GM04503 (cell line): Measurements from ENCODE around the gene PIAS1.

Experiments used
- DNase-seq: peaks from one replicate; pipeline ENCODE4 v3.0.0-alpha.2; 2012; ENCODE audit warnings: low read depth

Gene PIAS1

DNA sequence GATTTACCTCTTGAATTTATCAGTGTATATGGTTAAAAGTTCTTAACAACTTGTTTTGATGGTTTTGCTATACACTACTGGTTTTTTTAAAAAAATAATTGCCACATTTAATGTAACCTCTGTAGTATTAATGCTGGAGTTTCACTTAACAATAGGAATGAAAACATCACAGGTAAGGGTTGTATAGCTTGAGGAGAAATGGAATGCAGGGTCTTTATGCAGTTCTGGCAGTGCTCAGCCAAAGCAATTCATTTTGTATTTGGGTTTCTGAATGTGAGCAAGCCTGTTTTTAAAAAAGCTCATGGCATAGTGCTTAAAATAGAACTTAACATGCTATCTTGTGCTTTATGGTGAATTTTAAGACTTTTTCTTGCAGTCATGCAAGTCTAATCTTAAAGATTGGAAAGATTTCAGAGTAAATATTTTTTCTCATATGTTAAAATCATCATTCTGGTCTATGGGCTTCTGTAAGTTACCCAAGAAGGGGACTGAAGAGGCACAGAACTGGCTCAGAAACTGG, 8.9 kb downstream of the PIAS1 start:
- DNase-seq = no peak

DNA sequence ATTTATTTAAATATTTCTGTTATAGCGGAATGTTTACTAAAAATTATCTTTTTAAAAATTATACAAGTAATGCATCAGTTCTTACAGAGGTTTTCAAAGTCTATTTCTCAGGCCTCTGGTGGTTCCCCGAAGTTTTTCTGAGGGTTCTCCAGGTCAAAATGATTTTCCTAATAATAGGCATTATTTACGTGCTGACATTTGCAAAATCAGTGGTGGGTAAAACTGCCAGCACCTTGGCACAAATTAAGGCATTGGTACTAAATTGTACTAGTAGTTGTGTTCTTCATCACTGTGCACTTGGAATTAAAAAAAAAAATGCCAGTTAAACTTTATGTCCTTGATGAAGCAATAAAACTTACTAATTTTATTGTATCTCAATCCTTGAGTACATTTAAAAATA, 9.5 kb downstream of the PIAS1 start:
- DNase-seq = no peak

DNA sequence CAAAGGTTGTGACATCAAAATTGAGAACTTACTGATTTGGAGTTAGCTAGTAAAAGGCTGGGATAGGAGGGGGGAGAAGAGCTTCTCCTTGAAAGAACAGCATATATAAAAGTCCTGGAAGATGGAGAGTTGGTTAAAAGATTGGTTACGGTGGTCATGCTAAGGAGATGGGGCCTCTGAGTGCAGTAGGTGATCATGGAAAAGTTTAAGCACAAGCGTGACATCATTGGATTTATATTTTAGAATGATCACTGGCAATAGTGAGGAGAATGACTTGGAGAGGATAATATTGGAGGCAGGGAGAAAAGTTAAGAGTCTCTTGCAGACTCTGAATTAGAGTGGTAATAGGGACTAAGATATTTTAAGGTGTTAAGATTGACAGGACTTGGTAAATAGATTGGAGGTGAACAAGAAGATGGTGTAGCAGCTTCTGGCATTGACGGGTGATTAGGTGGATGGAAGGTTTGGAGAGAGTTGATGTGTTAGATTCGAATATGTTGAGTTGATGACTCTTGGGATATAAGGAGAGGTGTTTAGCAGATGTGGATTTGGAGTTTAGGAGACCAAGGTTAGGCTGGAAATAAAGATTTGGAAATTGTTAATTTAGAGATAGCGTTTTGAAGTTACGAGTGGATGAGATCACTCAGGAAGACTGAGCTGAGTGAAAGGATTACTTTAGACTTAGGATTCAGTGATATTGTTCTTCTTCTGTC, 19.6 kb downstream of the PIAS1 start:
- no peak for DNase-seq

DNA sequence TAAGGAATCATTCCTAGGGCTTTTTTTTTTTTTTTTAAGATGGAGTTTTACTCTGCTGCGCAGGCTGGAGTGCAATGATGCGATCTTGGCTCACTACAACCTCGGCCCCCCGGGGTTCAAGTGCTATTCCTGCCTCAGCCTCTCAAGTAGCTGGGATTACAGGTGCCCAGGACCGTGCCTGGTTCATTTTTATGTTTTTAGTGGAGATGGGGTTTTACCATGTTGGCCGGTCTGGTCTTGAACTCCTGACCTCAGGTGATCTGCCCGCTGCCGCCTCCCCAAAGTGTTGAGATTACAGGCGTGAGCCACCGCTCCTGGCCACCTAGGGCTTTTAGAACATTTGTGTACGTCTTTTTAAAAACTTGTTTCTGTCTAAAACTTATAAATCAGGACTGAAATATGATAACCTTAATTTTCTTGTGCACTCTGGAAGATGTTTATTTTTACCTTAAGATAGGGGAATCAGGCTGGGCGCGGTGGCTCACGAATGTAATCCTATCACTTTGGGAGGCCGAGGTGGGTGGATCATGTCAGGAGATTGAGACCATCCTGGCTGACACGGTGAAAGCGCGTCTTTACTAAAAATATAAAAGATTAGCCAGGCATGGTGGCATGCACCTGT, 21.8 kb downstream of the PIAS1 start:
- no peak for DNase-seq

DNA sequence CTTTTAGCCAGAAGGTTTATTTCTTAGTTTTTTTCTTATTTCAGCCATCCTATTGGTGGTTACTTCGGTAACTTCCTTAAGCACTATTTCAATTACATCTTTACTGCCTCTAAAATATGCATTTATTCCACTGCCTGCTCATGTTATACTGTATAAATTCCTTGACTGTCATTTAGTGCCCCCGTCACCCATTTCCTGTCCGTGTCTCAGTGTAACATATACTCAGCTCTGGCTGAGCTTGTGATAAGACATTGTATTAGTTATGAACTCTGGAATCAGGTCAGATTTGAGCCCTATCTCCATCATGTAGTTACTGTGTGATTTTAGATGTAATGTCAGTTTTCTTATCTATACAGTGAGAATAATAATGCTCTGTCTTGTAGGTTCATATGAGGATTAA, 24.2 kb downstream of the PIAS1 start:
- no peak for DNase-seq

DNA sequence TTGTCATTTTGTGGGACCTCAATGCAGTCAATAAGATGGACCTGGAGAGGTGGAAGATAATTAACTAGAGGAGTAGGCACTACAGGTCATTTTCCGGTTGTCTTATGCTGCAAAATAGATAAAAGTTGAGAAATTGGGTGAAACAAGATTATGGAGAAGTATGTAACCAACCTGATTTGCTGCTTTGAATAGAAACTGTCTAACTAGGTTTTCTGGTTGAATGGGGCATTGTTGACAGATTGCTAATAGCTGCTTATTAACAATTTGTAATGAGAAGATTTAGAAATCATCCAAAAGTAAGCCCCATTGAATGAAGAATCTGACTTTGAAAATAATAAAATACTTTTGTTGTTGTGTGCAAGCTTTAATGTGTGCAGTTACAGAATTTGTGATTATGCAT, 26.2 kb downstream of the PIAS1 start:
- no peak for DNase-seq

DNA sequence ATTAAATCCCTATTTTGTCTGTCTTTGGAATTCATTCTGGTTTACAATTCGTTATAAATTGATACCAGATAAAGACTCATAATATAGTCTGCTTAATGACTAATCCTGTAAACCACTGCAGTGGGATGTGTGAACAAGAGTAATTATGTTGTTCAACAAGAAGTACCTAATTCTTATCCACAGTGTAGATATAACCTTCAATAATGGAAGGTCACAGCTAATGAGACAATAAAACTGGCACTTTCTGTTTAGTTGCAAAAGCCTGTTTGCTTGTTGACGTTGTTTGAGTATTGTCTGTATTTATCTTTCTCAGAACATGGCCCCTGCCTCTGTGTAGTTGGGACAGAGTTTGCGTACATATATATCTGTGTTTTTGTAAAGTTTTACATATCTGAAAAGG, 26.7 kb downstream of the PIAS1 start:
- DNase-seq = no peak

DNA sequence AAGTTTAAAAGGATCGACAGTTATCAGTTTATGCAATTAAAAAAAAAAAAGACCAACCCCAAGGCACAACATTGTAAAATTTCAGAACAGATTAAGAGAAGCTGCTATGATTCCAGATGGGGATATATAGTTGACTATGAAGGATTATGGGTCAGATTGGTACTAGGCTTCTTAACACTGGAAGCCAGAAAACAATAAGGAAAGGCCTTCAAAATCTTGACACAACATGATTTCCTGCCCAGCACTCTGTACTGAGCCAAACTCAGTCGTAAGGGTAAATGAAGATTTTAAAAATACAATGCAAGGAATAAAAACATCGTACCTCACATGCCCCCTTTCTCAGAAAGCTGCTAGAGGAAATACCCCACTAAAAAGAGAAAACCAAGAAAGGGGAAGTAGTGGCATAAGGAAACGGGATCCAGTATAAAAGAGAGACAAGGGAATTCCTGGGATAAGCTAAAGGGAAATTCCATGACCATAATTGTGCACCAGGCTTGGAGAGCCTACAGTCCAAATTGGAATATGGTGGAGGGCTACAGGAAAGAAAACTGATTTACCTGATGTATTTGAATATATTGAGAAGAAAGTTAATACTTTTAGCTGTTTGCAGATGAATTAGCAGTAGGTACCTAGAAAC, 27.9 kb downstream of the PIAS1 start:
- no peak for DNase-seq

DNA sequence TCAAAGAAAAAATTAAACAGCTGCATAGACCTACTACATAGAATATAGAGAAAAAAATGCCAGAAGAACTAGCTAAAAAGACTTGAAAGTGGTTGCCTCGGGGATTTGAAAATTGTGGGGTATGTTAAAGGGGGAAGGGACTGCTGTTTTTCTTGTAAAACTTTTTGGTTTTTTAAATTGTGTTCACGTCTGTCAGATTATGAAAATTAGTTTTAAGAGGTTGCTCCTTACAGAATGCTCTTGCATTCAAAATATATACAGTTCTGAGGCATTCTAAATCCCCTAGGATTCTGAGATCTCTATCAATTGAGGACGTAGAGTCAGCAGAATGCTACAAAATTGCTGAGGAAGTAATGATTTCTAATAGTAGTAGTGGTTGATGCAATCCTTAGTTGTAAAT, 28.6 kb downstream of the PIAS1 start:
- DNase-seq = no peak

DNA sequence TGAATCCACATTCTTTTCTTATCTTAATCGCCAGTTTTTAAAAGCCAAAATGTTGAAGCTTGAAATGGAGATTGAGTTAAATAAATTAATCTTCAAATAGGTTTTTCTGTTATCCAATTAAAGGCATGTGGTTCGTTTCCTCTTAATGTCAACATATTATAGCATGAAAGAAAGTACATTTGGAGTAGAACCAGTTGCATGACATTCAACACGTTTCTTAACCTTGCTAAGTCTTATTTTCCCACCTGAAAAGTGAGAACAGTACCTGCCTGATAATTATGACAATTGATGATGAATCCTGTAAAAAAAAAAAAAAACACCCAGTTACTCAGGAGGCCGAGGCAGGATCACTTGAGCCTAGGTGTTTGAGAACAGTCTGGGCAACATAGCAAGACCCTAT, 29.3 kb downstream of the PIAS1 start:
- no peak for DNase-seq

DNA sequence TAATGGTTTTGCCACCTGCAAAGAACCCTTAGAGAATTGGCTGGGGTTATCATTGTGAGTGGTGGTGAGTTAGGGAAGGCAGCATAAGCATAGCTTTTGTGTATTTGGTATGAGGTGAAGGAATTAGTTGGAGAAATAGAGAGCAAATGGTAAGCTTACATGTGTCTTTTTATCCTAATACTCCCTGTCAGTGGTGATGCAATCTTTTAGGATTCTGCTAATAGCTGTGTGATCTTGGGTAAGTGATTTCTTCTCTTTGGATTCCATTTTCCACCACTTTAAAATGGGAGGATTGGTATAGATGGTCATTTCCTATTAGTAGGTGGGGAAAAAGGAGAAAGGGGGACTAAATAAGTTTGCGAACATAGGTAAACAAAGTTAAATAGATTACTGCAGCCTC, 30.9 kb downstream of the PIAS1 start:
- DNase-seq = no peak

DNA sequence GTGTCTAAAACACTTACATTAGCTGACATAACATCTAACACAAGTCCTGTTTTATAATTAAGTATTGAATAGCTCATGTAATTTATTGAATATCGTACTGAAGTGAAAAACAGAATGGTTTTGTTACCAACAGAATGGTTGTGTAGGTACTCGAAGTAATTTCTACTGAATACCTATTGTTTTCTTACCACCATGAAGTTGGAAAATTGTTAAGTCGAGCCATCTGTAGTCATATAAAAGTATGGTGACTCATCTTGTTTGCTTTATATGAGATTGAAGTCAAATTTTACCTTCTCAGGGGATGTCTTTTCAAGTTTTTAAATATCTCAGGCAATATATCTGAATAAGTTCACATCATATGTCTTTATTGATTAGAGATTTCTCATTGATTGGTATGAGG, 37.6 kb downstream of the PIAS1 start:
- no peak for DNase-seq

DNA sequence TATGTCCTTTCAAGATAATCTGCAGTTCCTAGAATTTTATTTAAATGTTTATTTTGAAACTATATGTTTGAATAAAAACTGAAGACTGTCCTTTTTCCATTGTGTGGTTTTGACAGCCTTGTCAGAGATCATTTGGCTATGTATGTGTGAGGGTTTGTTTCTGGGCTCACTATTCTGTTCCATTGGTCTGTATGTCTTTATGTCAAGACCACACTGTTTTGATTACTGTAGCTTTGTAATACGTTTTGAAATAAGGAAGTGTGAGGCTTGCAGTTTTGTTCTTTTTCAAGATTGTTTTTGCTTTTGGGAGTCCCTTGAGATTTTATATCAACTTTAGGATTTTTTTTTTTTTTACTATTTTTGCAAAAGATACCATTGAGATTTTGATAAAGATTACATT, 42.0 kb downstream of the PIAS1 start:
- no peak for DNase-seq

DNA sequence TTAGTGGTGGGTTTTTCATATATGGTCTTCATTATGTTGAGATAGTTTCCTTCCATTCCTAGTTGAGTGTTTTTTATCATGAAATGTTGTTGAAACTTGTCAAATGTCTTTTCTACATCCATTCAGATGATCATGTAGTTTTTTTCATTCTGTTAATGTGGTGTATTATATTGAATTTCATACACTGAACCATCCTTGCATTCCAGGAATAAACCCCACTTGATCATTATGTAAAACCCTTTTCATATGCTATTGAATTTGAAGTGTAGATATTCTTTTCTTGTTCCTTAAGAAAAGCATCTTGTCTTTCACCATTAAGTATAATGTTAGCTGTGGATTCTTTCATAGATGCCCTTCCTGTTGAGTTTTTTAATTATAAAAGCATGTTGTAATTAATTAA, 42.9 kb downstream of the PIAS1 start:
- no peak for DNase-seq

DNA sequence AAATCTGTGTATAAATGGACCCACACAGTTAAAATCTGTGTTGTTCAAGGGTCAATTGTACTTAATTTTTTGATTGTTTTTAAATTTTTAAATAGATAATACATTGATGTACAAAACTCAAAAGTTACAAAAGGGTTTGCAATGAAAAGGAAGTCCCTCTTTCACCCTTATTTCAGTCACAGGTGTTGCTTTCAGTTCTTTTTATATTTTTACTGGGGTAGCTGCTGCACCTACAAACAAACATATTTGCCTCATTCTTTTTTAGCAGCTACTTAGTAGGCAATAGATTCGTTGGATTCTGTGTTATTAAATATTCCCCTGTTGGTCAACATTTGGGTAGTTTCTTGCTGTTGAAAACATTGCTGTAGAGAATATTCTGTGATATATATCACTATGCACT, 44.4 kb downstream of the PIAS1 start:
- DNase-seq = no peak

DNA sequence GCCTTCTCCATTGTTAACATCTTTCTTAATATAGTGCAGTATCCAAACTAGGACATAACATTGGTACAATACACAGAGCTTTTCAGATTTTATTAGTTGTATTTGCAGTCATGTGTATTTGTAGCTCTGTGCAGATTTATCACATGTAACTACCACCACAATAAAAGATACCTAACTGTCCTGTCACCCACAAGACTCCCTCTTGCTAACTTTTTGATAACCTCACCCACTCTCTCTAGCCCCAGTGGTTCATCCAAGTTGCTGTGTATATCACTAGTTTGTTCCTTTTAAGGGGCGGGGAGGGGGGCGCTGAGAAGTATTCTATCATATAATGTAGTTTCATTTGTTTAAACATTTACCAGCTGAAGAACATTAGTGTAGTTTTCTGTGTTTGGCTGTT, 46.1 kb downstream of the PIAS1 start:
- DNase-seq = no peak

DNA sequence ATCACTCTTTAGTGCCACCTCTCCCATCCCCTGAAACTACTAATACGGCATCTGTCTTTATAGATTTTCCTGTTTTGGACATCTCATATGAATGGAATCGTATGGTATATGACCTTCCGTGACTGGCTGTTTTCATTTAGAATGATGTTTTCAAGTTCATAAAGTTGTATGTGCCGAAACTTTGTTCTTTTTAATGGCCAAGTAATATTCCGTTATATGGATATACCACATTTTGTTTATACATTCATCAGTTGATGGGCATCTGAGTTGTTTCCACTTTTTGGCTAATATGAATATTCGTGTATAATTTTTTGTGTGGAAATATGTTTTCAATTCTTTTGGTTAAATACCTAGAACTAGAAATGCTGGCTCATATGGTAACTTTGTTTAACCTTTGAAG, 49.5 kb downstream of the PIAS1 start:
- no peak for DNase-seq

DNA sequence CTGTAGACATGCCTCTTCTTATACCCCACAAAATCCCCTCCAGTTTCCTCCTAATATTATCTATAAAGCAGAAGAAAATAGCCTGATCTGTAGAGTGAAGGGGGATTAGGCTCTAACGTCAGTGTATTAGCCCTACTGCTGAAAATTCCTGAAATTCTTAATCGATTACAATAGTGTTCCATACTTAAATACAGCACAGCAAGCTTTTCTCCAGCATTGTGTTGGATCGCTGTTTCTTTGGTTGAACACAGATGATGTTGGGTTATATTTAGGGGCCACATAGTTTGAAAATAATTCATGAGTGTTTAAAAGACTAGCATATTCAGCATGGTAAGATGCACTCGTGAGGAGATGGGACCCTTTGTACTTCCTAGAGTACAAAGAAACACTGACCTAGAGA, 52.5 kb downstream of the PIAS1 start:
- no peak for DNase-seq

DNA sequence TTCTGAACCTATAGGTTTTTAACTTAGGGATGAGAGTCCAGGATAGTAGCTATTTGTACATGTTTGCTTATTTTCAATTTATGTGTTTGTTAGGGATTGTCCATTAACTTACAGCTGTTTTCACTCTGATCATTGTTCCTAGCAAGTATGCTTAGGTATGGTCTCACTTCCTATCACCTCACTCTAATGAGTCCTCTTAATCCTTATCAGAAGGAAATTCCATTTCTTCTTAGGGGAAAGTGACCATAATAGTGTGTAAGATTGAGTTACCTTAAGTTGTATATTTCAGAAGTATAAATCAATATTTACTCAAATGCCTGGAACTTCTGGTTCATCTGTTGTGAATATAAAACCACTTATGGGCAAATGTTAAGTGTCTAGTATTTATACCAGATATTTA, 53.0 kb downstream of the PIAS1 start:
- no peak for DNase-seq

DNA sequence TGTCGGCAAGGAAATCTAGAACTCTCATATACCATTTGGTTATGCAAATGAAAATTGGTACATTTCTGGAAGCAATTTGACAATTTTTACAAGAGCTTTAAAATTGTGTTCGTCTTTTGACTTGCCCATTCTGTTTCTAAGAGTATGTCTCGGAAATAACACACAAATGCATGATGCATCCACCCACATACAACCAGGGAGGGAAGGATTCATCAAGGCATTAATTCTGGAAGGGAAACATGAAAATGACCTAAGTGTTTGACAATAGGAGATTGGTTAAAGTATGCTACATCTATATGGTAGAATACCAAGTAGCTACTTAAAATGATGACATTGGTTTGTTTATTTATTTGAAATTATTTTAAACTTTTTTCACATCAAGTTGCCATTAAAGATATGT, 58.6 kb downstream of the PIAS1 start:
- no peak for DNase-seq

DNA sequence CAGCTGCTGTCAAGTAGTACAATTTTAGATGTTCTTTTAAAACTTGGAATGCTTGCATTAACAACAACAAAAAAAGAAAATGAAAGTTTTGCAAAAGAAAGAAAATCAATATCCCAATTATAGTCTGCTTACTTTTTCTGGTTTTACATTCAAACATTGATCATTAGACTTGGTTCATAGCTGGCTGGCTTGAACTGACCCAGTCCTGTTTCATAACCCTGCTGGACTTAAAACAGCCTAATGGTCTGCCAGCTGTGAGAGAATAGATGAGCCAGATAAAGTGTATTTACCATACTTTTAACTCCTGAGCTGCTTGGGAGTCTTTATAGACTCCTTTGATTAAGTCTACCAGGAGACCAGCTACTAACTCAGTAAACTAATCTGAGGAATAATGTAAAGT, 59.2 kb downstream of the PIAS1 start:
- no peak for DNase-seq

DNA sequence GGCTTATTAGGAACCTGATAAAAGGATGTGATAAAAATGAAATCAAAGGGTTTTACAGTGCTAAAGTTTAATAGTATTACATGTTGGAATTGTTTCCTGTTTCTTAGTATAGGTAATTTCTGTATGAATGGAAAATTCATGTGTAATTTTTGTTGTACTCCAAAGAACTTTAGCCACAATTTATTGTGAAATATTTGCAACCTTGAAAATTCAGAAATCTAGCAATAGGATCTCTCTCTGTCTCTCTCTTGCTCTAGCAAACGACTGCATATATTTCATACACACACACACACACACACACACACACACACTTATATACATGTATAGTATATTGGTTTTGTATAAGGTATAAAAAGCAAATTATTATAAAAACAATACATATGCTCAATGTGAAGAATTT, 59.6 kb downstream of the PIAS1 start:
- DNase-seq = no peak

DNA sequence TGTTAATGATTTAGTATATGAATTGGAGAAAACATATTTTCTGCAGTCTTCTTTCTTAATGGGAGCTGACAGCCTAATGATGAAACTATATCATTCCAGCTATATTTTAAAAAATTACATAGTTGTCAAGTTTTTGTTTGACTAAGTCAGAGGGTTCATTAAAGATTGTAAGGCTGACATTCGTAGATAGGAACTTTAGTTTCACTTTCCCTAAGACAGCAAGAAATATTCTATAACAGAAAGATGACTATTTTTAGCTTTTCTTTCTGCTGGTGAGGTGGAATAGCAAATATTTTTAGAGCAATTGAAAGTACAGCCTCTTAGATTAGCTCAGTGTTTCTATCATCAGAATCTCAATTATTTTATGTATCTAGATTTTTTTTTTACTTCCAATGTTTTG, 60.2 kb downstream of the PIAS1 start:
- DNase-seq = no peak

DNA sequence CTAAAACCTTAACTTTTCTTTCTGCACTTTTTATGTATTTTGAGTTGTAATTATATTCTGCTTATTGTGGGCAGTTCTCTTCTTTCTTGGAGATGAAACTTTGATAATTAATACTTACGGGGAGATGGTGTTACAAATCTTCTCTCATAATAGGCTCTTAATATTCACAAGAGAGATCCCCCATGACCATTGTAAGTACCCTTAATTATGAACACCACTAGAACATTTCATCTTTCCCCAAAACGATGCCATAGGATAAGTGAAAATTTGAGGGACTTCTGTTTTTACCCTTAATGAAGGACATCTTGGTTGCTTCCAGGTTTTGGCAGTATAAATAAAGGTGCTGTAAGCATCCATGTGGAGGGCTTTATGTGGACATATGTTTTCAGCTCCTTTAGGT, 60.7 kb downstream of the PIAS1 start:
- DNase-seq = no peak
